HAP-1 (cell line): ENCODE data around the gene OSBPL10.
"Not testable (repeated sequence)": the region's sequence is repeated elsewhere in the genome, so short reads cannot be mapped to it uniquely, and the experiment has no call there.

Experiments used
- DNase-seq, 2 experiments: peaks; one replicate each; pipeline ENCODE4 v3.0.0-alpha.2; 2016 to 2020; ENCODE audit warnings: low spot score in 2 of 2
- H3K27me3 ChIP-seq: fragments of 250-450 bp; sonication (Bioruptor Pico); 2 replicates; pipeline ENCODE4 v1.5.1; 2020; ENCODE audit warnings: low read depth, mild to moderate bottlenecking, moderate library complexity
- H3K36me3 ChIP-seq: fragments of 250-450 bp; sonication (Bioruptor Pico); replicated peaks from 2 replicates; pipeline ENCODE4 v1.5.1; 2020; ENCODE audit warnings: mild to moderate bottlenecking
- H3K4me1 ChIP-seq: fragments of 250-450 bp; sonication (Bioruptor Pico); 2 replicates; pipeline ENCODE4 v1.5.1; 2020; ENCODE audit warnings: mild to moderate bottlenecking
- H3K4me3 ChIP-seq: fragments of 250-450 bp; sonication (Bioruptor Pico); 2 replicates; pipeline ENCODE4 v1.5.1; 2020; ENCODE audit warnings: mild to moderate bottlenecking, moderate library complexity
- H3K9me3 ChIP-seq: fragments of 250-450 bp; sonication (Bioruptor Pico); 2 replicates; pipeline ENCODE4 v1.5.1; 2020; ENCODE audit warnings: mild to moderate bottlenecking, moderate library complexity
- in situ Hi-C: fragments of 300-500 bp; cut with MboI; formaldehyde crosslinking; loops from 3 replicates; pipeline ENCODE4 v1.14.3; 2020; ENCODE audit warnings: low sequenced_read_pairs, inconsistent platforms, mixed read lengths

The OSBPL10 gene

DNA sequence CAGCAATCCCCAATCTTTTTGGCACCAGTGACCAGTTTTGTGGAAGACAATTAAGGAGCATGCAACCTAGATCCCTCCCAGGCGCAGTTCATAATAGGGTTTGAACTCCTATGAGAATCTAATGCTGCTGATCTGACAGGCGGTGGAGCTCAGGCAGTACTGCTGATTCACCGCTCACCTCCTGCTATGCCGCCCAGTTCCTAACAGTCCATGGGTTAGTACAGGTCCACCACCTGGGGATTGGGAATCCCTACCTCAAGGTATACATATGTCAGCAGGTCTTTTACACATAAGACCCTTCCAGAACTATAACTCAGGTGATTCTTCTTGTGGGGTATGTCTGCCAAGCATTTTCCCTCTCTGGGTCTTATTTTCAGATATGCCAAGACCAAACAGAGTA lies 182.2 kb downstream of the OSBPL10 start:
- no peak for DNase-seq
- no peak overlapping the region for H3K4me3 ChIP-seq
- in situ Hi-C loops: no loop called here
- no peaks in the 10 kb centered on the region for H3K4me1 ChIP-seq
- no peaks in the 10 kb centered on the region for H3K36me3 ChIP-seq
- H3K9me3 ChIP-seq: no peaks in the 10 kb centered on the region
- H3K27me3 ChIP-seq: no peaks in the 10 kb centered on the region

DNA sequence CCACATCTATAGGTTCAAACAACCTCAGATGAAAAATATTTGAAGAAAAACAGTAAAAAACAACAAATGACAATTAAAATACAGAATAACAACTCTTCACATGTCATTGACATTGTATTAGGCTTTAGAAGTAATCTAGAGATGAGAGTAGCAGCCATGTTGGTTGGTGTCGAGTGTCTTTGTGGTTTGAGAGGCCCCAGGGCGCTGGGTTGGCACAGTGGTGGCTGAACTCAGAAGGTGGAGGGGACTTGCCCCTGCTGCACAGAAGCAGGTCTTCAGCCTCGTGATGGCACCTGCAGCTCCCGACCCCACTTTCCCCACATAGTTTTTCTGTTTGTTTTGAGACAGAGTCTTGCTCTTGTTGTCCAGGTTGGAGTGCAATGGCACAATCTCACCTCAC lies 187.2 kb downstream of the OSBPL10 start:
- no peak for DNase-seq
- H3K27me3 ChIP-seq: no peaks in the 10 kb centered on the region
- no peaks in the 10 kb centered on the region for H3K9me3 ChIP-seq
- no peak overlapping the region for H3K4me3 ChIP-seq
- in situ Hi-C loops: no loop called here
- no peaks in the 10 kb centered on the region for H3K36me3 ChIP-seq
- 0 out of 2 replicates have a peak, but pooled peaks cover 2% of the 10 kb centered on the region for H3K4me1 ChIP-seq

GRCh38 chr3:31791090-31791430 lies 190.0 kb downstream of the OSBPL10 start:
- no peak overlapping the region for H3K4me3 ChIP-seq
- in situ Hi-C loops: no loop called here
- H3K36me3 ChIP-seq: no peaks in the 10 kb centered on the region

DNA sequence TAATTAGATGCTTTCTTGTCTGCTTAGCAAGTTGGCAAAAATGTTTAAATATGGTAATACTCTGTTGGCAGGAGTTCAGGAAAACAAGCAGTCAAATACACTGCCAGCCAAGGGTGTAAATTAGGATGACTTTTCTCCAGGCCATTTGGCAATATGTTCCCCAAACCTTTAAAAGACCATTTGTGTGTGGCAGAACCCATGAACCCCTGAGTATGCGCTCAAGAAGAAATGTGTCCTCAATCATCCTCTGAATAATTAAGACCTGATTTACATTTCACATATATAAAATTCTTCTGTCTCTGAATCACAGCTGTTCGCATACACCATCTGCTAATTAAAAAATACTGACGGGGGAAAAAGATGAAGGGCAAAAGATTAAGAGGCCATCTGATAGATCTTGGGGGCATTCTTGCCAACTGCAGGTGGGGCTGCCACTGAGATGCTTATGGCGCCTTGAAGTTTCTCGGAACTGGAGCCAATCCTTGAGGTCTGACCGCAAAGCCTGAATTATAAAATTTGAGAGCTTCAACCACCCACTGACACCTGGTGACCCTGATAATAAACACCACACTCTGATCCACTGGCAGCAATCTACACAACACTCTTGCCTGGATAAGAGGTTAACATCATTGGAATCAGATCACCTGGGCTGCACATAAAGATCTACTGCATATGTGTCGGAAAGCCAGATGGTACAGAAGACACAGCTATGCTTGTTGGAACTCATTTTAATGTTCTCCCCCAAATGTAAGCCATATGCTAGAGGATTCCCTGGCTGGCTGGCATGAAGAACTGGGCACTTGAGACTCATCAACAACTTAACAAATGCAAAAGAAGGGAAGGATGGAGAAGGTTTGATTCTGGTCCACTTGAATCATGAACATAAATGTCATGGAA lies 190.6 kb downstream of the OSBPL10 start:
- no peaks in the 10 kb centered on the region for H3K9me3 ChIP-seq
- no peak overlapping the region for H3K4me3 ChIP-seq
- 0 out of 2 replicates have a peak, but pooled peaks cover 2% of the 10 kb centered on the region for H3K4me1 ChIP-seq
- no peaks in the 10 kb centered on the region for H3K36me3 ChIP-seq
- no peak for DNase-seq
- H3K27me3 ChIP-seq: no peaks in the 10 kb centered on the region
- in situ Hi-C loops: no loop called here

More at GRCh38 chr3:31791090-31791430, 190.0 kb downstream of the OSBPL10 start:
- Histone ChIP-seq H3K27me3 (no peaks in the 10 kb centered on the region), H3K4me1 (0 out of 2 replicates have a peak, but pooled peaks cover 2% of the 10 kb centered on the region), H3K9me3 (no peaks in the 10 kb centered on the region)
- DNase-seq: no peak

GRCh38 chr3:31789429-31789828 lies 191.6 kb downstream of the OSBPL10 start:
- DNase-seq: no peak
- in situ Hi-C loops: no loop called here
- Histone ChIP-seq H3K4me1 (0 out of 2 replicates have a peak, but pooled peaks cover 2% of the 10 kb centered on the region), H3K4me3 (no peak overlapping the region), H3K27me3 (no peaks in the 10 kb centered on the region), H3K36me3 (no peaks in the 10 kb centered on the region), H3K9me3 (no peaks in the 10 kb centered on the region)

- in situ Hi-C loops: no loop called here
- no peaks in the 10 kb centered on the region for H3K27me3 ChIP-seq
- H3K9me3 ChIP-seq: no peaks in the 10 kb centered on the region
- no peaks in the 10 kb centered on the region for H3K4me1 ChIP-seq
- no peaks in the 10 kb centered on the region for H3K36me3 ChIP-seq
- DNase-seq: no peak
- no peak overlapping the region for H3K4me3 ChIP-seq
Measured at GRCh38 chr3:31785734-31786133, 195.3 kb downstream of the OSBPL10 start.

DNA sequence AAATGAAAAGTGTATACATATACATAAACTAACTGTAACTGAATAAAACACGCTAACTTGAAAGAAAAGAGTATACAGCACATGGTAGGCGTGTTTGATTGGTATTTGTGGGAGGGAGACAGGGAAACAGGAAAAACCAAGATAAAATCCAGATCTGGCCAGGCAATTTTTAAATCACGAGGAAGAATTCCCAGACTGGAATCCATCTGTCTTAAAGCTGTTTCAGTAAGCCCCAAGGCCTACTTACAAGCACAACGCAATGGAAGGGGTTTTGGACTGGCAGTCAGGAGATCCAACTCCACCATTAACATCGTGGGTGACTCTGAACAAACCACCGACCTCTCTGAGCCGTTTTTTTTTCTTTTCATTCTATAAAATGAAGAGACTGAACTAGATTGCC lies 195.8 kb downstream of the OSBPL10 start:
- no peak for DNase-seq
- in situ Hi-C loops: no loop called here
- Histone ChIP-seq H3K27me3 (no peaks in the 10 kb centered on the region), H3K4me3 (no peak overlapping the region), H3K4me1 (no peaks in the 10 kb centered on the region), H3K9me3 (no peaks in the 10 kb centered on the region), H3K36me3 (no peaks in the 10 kb centered on the region)

GRCh38 chr3:31783851-31784250 lies 197.2 kb downstream of the OSBPL10 start:
- H3K4me3 ChIP-seq, H3K36me3 ChIP-seq, H3K27me3 ChIP-seq, H3K4me1 ChIP-seq, DNase-seq, in situ Hi-C loops, H3K9me3 ChIP-seq: not testable (repeated sequence)

- H3K4me1 ChIP-seq, in situ Hi-C loops, DNase-seq, H3K36me3 ChIP-seq, H3K4me3 ChIP-seq, H3K27me3 ChIP-seq, H3K9me3 ChIP-seq: not testable (repeated sequence)
Measured at GRCh38 chr3:31782306-31782705, 198.8 kb downstream of the OSBPL10 start.

DNA sequence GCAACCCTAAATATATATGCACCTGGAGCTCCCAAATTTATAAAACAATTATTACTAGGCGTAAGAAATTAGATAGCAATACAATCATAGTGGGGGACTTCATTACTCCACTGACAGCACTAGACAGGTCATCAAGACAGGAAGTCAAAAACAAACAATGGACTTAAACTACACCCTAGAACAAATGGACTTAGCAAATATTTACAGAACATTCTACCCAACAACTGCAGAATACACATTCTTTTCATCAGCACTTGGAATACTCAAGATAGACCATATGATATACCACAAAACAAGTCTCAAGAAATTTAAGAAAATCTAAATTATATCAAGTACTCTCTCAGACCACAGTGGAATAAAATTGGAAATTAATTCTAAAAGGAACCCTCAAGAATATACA lies 201.5 kb downstream of the OSBPL10 start:
- no peaks in the 10 kb centered on the region for H3K4me1 ChIP-seq
- peaks cover 5% of the 10 kb centered on the region; the same call in 1 of the 2 replicates for H3K9me3 ChIP-seq
- no peaks in the 10 kb centered on the region for H3K36me3 ChIP-seq
- no peak overlapping the region for H3K4me3 ChIP-seq
- in situ Hi-C loops: no loop called here
- no peaks in the 10 kb centered on the region for H3K27me3 ChIP-seq
- DNase-seq: no peak

DNA sequence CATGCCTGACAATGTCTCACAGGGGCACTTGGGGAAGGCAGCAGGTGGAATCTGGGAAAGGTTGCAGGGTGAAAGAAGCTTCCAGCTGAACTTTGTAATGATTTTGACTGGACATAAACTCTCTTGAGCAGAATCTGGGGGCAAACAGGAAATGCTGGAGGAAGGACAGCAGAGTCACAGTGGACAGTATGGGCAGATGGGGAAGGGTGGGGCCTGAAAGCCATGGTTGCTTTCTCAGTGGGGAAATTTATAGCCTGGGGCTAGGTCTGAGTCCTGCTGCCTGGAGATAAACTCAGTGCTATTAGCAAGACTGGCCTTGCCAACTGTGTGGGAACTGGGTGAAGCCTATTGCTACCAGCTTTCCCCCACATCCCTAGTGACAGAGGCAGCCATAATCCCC lies 203.2 kb downstream of the OSBPL10 start:
- H3K4me1 ChIP-seq: no peaks in the 10 kb centered on the region
- H3K36me3 ChIP-seq: no peaks in the 10 kb centered on the region
- in situ Hi-C loops: no loop called here
- no peak overlapping the region for H3K4me3 ChIP-seq
- no peak for DNase-seq
- H3K9me3 ChIP-seq: peaks cover 5% of the 10 kb centered on the region; the same call in 1 of the 2 replicates
- no peaks in the 10 kb centered on the region for H3K27me3 ChIP-seq

- peaks cover 5% of the 10 kb centered on the region; the same call in 1 of the 2 replicates for H3K9me3 ChIP-seq
- H3K27me3 ChIP-seq: no peaks in the 10 kb centered on the region
- no peaks in the 10 kb centered on the region for H3K36me3 ChIP-seq
- in situ Hi-C loops: no loop called here
- H3K4me3 ChIP-seq: no peak overlapping the region
- no peaks in the 10 kb centered on the region for H3K4me1 ChIP-seq
- DNase-seq: no peak
Measured at GRCh38 chr3:31777092-31777491, 204.0 kb downstream of the OSBPL10 start.

DNA sequence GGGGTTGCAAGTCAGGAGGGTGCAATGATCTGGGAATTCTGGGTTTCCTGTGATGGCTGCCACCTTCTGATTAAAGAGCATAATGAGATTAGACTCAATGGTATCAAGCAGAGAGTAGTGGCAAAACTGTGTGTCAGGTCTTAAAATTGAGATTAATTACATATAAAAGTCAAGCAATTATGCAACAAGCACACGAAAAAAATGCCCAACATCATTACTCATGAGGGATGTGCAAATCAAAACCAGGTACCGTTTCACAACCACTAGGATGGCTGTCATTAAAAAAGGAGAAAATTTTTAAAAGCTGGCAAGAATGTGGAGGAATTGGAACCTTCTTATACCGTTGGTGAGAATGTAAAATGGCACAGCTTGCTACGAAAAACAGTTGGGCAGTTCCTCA lies 205.0 kb downstream of the OSBPL10 start:
- H3K4me1 ChIP-seq: no peaks in the 10 kb centered on the region
- H3K36me3 ChIP-seq: no peaks in the 10 kb centered on the region
- DNase-seq: no peak
- in situ Hi-C loops: no loop called here
- H3K9me3 ChIP-seq: peaks cover 5% of the 10 kb centered on the region; the same call in 1 of the 2 replicates
- H3K4me3 ChIP-seq: no peak overlapping the region
- H3K27me3 ChIP-seq: no peaks in the 10 kb centered on the region

GRCh38 chr3:31775383-31775782 lies 205.7 kb downstream of the OSBPL10 start:
- no peaks in the 10 kb centered on the region for H3K27me3 ChIP-seq
- H3K9me3 ChIP-seq: peaks cover 5% of the 10 kb centered on the region; the same call in 1 of the 2 replicates
- H3K4me1 ChIP-seq: no peaks in the 10 kb centered on the region
- in situ Hi-C loops: no loop called here
- no peak for DNase-seq
- H3K4me3 ChIP-seq: no peak overlapping the region
- H3K36me3 ChIP-seq: no peaks in the 10 kb centered on the region
